SK-N-SH treated with all-trans-retinoic acid at 6 μM for 48 hours (cell line): Measurements from ENCODE around the gene SLC50A1.

Experiments
- TOX ChIP-seq: fragments of 250-450 bp; sonication (Bioruptor Pico); IDR thresholded peaks from 2 replicates; pipeline ENCODE4 v1.8.0; 2021; ENCODE audit warnings: mild to moderate bottlenecking, moderate library complexity, borderline replicate concordance
- TF ChIP-seq, protein P1 (sequence below): fragments of 250-450 bp; sonication (Bioruptor Pico); IDR thresholded peaks from 2 replicates; pipeline ENCODE4 v1.8.0; 2020; ENCODE audit warnings: mild to moderate bottlenecking, moderate library complexity, borderline replicate concordance

DNA sequence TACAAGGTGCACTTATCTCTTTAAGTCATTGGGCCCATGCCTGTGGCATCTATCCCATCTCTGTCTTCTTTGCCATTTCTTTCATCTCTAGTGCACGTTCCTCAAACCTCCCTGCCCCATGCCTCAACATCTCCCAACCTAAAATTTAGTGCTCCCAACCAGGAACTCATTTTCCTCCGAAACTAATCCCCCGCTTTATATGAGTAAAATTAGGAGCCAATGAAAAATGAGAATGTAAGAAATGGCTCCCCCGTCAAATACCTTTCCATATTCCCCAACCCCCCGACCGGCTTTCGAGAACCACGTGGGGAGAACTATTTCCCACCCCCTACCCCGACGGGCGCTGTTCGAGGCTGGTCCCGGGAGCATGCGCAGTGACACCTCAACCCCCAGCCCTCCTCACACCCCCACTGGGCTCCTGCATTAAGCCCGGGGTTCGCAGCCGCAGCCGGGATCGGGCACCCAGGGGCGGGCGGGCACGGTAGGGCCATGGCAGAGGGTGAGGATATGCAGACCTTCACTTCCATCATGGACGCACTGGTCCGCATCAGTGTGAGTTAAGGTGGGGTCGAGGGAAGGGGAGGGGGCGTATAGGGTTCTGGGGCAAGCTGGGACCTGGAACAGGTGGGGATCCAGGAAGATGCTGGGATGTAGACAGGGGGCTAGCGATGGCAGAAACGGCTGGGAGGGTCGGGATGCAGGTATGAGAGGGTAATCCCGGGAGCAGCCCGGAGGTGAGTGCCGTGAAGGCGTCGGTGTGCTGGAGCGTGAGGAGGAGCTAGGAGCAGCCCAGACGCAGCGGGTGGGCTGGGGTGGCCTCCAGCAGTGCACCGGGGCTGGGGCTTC is 38.0 kb downstream of the SLC50A1 start, which contains the start of gene TRIM46:
- TF ChIP-seq TOX (CRISPR knock-in tag), result no peak
- TF ChIP-seq, protein P1, sequence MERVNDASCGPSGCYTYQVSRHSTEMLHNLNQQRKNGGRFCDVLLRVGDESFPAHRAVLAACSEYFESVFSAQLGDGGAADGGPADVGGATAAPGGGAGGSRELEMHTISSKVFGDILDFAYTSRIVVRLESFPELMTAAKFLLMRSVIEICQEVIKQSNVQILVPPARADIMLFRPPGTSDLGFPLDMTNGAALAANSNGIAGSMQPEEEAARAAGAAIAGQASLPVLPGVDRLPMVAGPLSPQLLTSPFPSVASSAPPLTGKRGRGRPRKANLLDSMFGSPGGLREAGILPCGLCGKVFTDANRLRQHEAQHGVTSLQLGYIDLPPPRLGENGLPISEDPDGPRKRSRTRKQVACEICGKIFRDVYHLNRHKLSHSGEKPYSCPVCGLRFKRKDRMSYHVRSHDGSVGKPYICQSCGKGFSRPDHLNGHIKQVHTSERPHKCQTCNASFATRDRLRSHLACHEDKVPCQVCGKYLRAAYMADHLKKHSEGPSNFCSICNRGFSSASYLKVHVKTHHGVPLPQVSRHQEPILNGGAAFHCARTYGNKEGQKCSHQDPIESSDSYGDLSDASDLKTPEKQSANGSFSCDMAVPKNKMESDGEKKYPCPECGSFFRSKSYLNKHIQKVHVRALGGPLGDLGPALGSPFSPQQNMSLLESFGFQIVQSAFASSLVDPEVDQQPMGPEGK (CRISPR knock-in tag), result no peak
